CD14-positive monocyte (primary cell): ENCODE data around the gene ERC1. TPM values are rescaled to one million over a fixed set of nuclear protein-coding genes. Genes with fewer than 3 reads are reported as not detected.

ENCODE experiments used
- DNase-seq, 3 donors: peaks; one replicate each; pipeline ENCODE4 v3.0.0-alpha.2; 2011 to 2022
- H2AFZ ChIP-seq: 2 replicates; pipeline ENCODE4 v1.6.0; 2012; ENCODE audit warnings: mild to moderate bottlenecking, low read depth, low read length, inconsistent platforms; ENCODE audit not compliant: insufficient read depth, poor library complexity, severe bottlenecking
- H3K27ac ChIP-seq, 2 donors: 1 replicate in 1 of 2; 2 replicates in 1 of 2; pipeline ENCODE4 v1.5.1; 2012 to 2013; ENCODE audit warnings: low read length in 2 of 2, control low read depth in 1 of 2, inconsistent platforms in 1 of 2, low read depth in 1 of 2, mild to moderate bottlenecking in 1 of 2
- H3K27me3 ChIP-seq, 2 donors: one replicate each; pipeline versions ENCODE4 v1.6.0 to v1.6.1; 2011 to 2013; ENCODE audit warnings: low read length in 2 of 2; ENCODE audit not compliant: control insufficient read depth in 2 of 2, insufficient read depth in 2 of 2
- H3K36me3 ChIP-seq, 2 donors: replicated peaks in 1 of 2; 1 replicate in 1 of 2; 2 replicates in 1 of 2; pipeline versions ENCODE4 v1.5.1 to v1.6.1; 2012 to 2013; ENCODE audit warnings: low read length in 2 of 2, control low read depth in 1 of 2, inconsistent platforms in 1 of 2, mild to moderate bottlenecking in 1 of 2; ENCODE audit not compliant: insufficient read depth in 2 of 2, control insufficient read depth in 1 of 2
- H3K4me1 ChIP-seq, 2 donors: 1 replicate in 1 of 2; 2 replicates in 1 of 2; pipeline versions ENCODE4 v1.5.1 to v1.6.1; 2012 to 2013; ENCODE audit warnings: low read length in 2 of 2, control low read depth in 1 of 2, inconsistent platforms in 1 of 2, mild to moderate bottlenecking in 1 of 2, moderate library complexity in 1 of 2; ENCODE audit not compliant: insufficient read depth in 2 of 2, control insufficient read depth in 1 of 2
- H3K4me2 ChIP-seq: replicated peaks from 2 replicates; pipeline ENCODE3; 2012; ENCODE audit warnings: low read length, moderate library complexity, mild to moderate bottlenecking; ENCODE audit not compliant: poor library complexity, severe bottlenecking; ENCODE audit errors: extremely low read depth
- H3K4me3 ChIP-seq, 3 experiments: fragments of 200-600 bp in 1 of 3; sonication (generic) in 1 of 3; replicated peaks in 1 of 3; 1 replicate in 2 of 3; 2 replicates in 1 of 3; pipeline ENCODE4 v1.5.1; 2011 to 2013; ENCODE audit warnings: low read length in 3 of 3, mild to moderate bottlenecking in 3 of 3, control low read depth in 2 of 3, low read depth in 2 of 3, inconsistent platforms in 1 of 3, moderate library complexity in 1 of 3
- H3K79me2 ChIP-seq: 2 replicates; pipeline ENCODE4 v1.6.0; 2012; ENCODE audit warnings: mild to moderate bottlenecking, control low read depth, inconsistent platforms, low read length, moderate library complexity; ENCODE audit not compliant: insufficient read depth
- H3K9ac ChIP-seq: 2 replicates; pipeline ENCODE4 v1.6.0; 2017; ENCODE audit warnings: low read length, mild to moderate bottlenecking; ENCODE audit not compliant: insufficient read depth, poor library complexity, severe bottlenecking
- H3K9me3 ChIP-seq, 2 donors: replicated peaks in 1 of 2; 1 replicate in 1 of 2; 2 replicates in 1 of 2; pipeline versions ENCODE4 v1.5.1 to v1.6.1; 2012 to 2013; ENCODE audit warnings: low read length in 2 of 2, control low read depth in 1 of 2; ENCODE audit not compliant: control insufficient read depth in 1 of 2, insufficient read depth in 1 of 2
- H4K20me1 ChIP-seq: 2 replicates; pipeline ENCODE4 v1.6.0; 2012; ENCODE audit warnings: mild to moderate bottlenecking, low read length, control low read depth, moderate library complexity; ENCODE audit not compliant: insufficient read depth
- H3K27ac Mint-ChIP-seq, 7 donors: one replicate each; pipeline ENCODE4 v1.8.0; 2020; ENCODE audit warnings: mild to moderate bottlenecking in 7 of 7, mixed read lengths in 7 of 7, moderate library complexity in 6 of 7, inconsistent platforms in 2 of 7
- H3K27me3 Mint-ChIP-seq, 3 donors: one replicate each; pipeline ENCODE4 v1.8.0; 2021 to 2022; ENCODE audit warnings: low read depth in 3 of 3, mild to moderate bottlenecking in 3 of 3, mixed read lengths in 3 of 3, moderate library complexity in 3 of 3, inconsistent platforms in 1 of 3
- H3K36me3 Mint-ChIP-seq, 2 donors: one replicate each; pipeline ENCODE4 v1.8.0; 2020; ENCODE audit warnings: mixed read lengths in 2 of 2, inconsistent platforms in 1 of 2, mild to moderate bottlenecking in 1 of 2
- H3K4me1 Mint-ChIP-seq: one replicate; pipeline ENCODE4 v1.8.0; 2020; ENCODE audit warnings: mild to moderate bottlenecking, mixed read lengths
- H3K4me3 Mint-ChIP-seq, 2 donors: one replicate each; pipeline ENCODE4 v1.8.0; 2020; ENCODE audit warnings: mild to moderate bottlenecking in 2 of 2, mixed read lengths in 2 of 2, moderate library complexity in 1 of 2
- H3K9me3 Mint-ChIP-seq, 7 donors: one replicate each; pipeline ENCODE4 v1.8.0; 2020 to 2022; ENCODE audit warnings: mixed read lengths in 7 of 7, mild to moderate bottlenecking in 6 of 7, moderate library complexity in 6 of 7, inconsistent platforms in 2 of 7
- WGBS: methylation state at CpG from one replicate; pipeline ENCODE4 v1.1.5; 2013; ENCODE audit warnings: missing lambda C conversion rate; ENCODE audit not compliant: insufficient coverage; 5-methylcytosine and 5-hydroxymethylcytosine counted together
- intact Hi-C, 2 donors: fragments of 100-400 bp; cut with micrococcal nuclease; formaldehyde crosslinking; loops; one replicate each; pipeline versions ENCODE4 v1.15.0 to v1.15.1; 2023
- polyA plus RNA-seq, 3 donors: library from polyadenylated mRNA; depleted of rRNA in 1 of 3; unstranded in 2 of 3; stranded (reverse) in 1 of 3; fragments of 300-500 nt in 2 of 3; fragments of >200 nt in 1 of 3; fragmentation: Illumina TruSeq in 2 of 3; gene quantifications; 1 replicate in 2 of 3; 2 replicates in 1 of 3; pipeline ENCODE4 v1.2.3, GENCODE V29; 2012 to 2021
- TF ChIP-seq, protein P1 (sequence below): fragments of 200-600 bp; IDR thresholded peaks from one replicate; pipeline ENCODE4 v1.8.0; 2022; ENCODE audit warnings: antibody characterized with exemption, mild to moderate bottlenecking

The ERC1 gene
- polyA plus RNA-seq, 3 donors, result 4.0 to 14.3 (median 5.1) TPM

GRCh38 chr12:1277905-1278304, 286.9 kb downstream of the ERC1 start:
- no peaks in the 10 kb centered on the region for H3K27me3 ChIP-seq
- TF ChIP-seq, protein P1, sequence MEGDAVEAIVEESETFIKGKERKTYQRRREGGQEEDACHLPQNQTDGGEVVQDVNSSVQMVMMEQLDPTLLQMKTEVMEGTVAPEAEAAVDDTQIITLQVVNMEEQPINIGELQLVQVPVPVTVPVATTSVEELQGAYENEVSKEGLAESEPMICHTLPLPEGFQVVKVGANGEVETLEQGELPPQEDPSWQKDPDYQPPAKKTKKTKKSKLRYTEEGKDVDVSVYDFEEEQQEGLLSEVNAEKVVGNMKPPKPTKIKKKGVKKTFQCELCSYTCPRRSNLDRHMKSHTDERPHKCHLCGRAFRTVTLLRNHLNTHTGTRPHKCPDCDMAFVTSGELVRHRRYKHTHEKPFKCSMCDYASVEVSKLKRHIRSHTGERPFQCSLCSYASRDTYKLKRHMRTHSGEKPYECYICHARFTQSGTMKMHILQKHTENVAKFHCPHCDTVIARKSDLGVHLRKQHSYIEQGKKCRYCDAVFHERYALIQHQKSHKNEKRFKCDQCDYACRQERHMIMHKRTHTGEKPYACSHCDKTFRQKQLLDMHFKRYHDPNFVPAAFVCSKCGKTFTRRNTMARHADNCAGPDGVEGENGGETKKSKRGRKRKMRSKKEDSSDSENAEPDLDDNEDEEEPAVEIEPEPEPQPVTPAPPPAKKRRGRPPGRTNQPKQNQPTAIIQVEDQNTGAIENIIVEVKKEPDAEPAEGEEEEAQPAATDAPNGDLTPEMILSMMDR, result no peak
- peak overlapping the region; percentile 28 for H3K4me2 ChIP-seq
- Mint-ChIP-seq H3K9me3 (no peaks in the 10 kb centered on the region), H3K4me1 (peaks cover 29% of the 10 kb centered on the region), H3K36me3 (peaks cover 0 to 10% of the 10 kb centered on the region in 2 donors), H3K27me3 (no peaks in the 10 kb centered on the region), H3K27ac (peak overlapping the region in 6 of 7 donors; percentile 11 to 71 (median 60)), H3K4me3 (no peak overlapping the region)
- no peaks in the 10 kb centered on the region for H3K36me3 ChIP-seq
- H2AFZ ChIP-seq, result peak overlapping the region; percentile 37
- peak; percentile 44 to 63 (median 56) for DNase-seq
- whole genome bisulfite sequencing, result 0% methylated on average over 2 of the region's 4 CpGs
- no peaks in the 10 kb centered on the region for H3K9me3 ChIP-seq
- H3K27ac ChIP-seq, result no peak overlapping the region
- intact Hi-C loops, result loop anchor here in 1 of 2 donors (5.0 kb wide), 1 partner anchor 304 kb away; no protein-coding TSS in a partner anchor
- H4K20me1 ChIP-seq, result no peaks in the 10 kb centered on the region
- H3K4me3 ChIP-seq, result no peak overlapping the region
- H3K79me2 ChIP-seq, result no peaks in the 10 kb centered on the region
- peaks cover 4 to 25% of the 10 kb centered on the region in 2 donors for H3K4me1 ChIP-seq
- no peak overlapping the region for H3K9ac ChIP-seq

- no peaks in the 10 kb centered on the region for H3K27me3 Mint-ChIP-seq
- H3K27ac Mint-ChIP-seq, result peak overlapping the region in 3 of 7 donors; percentile 18 to 71 (median 20)
- TF ChIP-seq, protein P1, result peak; percentile 41
- H3K9me3 ChIP-seq, result no peaks in the 10 kb centered on the region
- H3K79me2 ChIP-seq, result no peaks in the 10 kb centered on the region
- H3K4me3 Mint-ChIP-seq, result peak overlapping the region in 1 of 2 donors; percentile 12
- no peak overlapping the region for H3K27ac ChIP-seq
- H3K27me3 ChIP-seq, result no peaks in the 10 kb centered on the region
- no peak overlapping the region for H2AFZ ChIP-seq
- no peaks in the 10 kb centered on the region for H4K20me1 ChIP-seq
- H3K36me3 Mint-ChIP-seq, result peaks cover 0 to 9% of the 10 kb centered on the region in 2 donors
- no peaks in the 10 kb centered on the region for H3K9me3 Mint-ChIP-seq
- no peak overlapping the region for H3K9ac ChIP-seq
- DNase-seq, result peak in 2 of 3 donors; percentile 27 to 35
- WGBS, result no CpG with 5 or more reads among the region's 3 CpGs
- H3K4me3 ChIP-seq, result no peak overlapping the region
- no peak overlapping the region for H3K4me2 ChIP-seq
- intact Hi-C loops, result loop anchor here in 1 of 2 donors (5.0 kb wide), 1 partner anchor 303 kb away; no protein-coding TSS in a partner anchor
- peaks cover 4 to 25% of the 10 kb centered on the region in 2 donors for H3K4me1 ChIP-seq
- peaks cover 32% of the 10 kb centered on the region for H3K4me1 Mint-ChIP-seq
- H3K36me3 ChIP-seq, result no peaks in the 10 kb centered on the region
Observed at GRCh38 chr12:1279050-1279449, 288.0 kb downstream of the ERC1 start.
